ENCODE results near the gene LLGL2. TPM values are rescaled to one million over a fixed set of nuclear protein-coding genes. Genes with fewer than 3 reads are reported as not detected.

LLGL2 gene
- total RNA-seq, 1 donor from 2014 or later, result 34.4 TPM

DNA sequence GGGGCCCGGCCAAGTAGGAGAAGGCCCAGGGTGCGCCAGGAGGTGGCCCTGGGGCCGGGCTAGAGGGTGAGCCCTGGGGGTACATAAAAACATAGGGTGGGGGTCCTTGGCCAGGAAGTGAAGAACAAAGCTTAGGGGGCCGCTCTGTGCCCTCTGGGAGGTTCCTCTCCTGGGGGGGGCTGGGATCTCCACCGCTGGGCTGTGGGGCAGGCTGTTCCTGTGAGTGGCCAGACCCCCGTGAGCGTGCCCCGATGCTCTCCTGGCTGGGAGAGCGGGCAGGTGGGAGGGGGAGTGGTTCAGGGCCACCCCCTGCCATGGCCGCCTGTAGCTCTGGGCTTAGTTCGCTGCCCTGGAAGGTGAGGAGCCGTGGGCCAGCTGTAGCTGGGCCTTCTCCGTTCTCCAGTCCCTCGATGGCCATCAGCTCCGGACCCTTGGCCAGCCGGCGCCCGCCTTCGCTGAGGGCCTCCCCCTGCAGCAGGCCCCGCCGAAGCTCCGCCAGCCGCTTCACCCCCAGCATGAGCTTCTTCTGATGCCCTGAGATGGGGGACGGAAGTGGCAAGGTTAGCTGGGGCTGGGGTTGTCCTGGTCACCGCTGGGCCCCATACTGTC, 22.7 kb upstream of the LLGL2 start:
- Mint-ChIP-seq H3K36me3 (ENCODE audit: low read depth, unreplicated experiment) (peaks cover 9% of the 10 kb centered on the region), H3K9me3 (ENCODE audit: unreplicated experiment) (no peaks in the 10 kb centered on the region), H3K27me3 (ENCODE audit: unreplicated experiment) (peaks cover 12% of the 10 kb centered on the region), H3K27ac (ENCODE audit: unreplicated experiment) (no peak overlapping the region), H3K4me1 (ENCODE audit: unreplicated experiment) (peaks cover 8% of the 10 kb centered on the region), H3K4me3 (ENCODE audit: unreplicated experiment) (no peak overlapping the region)
- TF ChIP-seq, protein P1, sequence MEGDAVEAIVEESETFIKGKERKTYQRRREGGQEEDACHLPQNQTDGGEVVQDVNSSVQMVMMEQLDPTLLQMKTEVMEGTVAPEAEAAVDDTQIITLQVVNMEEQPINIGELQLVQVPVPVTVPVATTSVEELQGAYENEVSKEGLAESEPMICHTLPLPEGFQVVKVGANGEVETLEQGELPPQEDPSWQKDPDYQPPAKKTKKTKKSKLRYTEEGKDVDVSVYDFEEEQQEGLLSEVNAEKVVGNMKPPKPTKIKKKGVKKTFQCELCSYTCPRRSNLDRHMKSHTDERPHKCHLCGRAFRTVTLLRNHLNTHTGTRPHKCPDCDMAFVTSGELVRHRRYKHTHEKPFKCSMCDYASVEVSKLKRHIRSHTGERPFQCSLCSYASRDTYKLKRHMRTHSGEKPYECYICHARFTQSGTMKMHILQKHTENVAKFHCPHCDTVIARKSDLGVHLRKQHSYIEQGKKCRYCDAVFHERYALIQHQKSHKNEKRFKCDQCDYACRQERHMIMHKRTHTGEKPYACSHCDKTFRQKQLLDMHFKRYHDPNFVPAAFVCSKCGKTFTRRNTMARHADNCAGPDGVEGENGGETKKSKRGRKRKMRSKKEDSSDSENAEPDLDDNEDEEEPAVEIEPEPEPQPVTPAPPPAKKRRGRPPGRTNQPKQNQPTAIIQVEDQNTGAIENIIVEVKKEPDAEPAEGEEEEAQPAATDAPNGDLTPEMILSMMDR (IDR thresholded peaks at IDR 0.05; ENCODE audit: unreplicated experiment), result no peak
- no peak for DNase-seq (ENCODE audit: low spot score)

DNA sequence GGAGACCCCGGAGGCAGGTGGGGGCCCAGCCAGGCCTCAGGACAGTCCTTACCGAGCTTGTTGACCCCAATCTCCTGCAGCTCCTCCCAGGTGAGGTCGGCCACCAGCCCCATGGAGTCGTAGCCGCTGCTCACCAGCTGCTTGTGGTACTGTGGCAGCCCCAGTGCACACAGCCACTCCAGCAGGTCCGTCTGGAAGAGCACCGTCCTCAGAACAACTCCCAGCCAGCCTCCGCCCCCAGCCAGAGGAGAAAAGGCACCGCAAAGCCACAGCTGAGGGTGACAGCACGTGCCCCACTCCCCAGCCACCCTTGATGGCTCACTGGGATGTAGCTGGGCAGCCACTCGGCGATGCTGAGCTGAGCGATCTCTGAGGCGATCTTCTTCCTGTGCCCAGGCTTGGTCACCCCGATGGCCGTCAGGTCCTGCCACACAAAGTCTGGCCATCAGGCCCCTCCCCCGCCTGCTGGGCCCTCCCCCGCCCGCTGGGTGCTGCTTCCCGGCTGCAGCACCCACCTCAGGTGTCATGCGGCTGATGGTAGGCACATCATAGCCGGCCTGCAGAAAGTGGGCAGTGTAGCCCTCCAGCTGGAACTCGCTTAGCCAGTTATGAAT, 22.1 kb upstream of the LLGL2 start:
- peaks cover 12% of the 10 kb centered on the region for H3K27me3 Mint-ChIP-seq (ENCODE audit: unreplicated experiment)
- H3K9me3 Mint-ChIP-seq (ENCODE audit: unreplicated experiment), result no peaks in the 10 kb centered on the region
- no peak overlapping the region for H3K4me3 Mint-ChIP-seq (ENCODE audit: unreplicated experiment)
- no peak for DNase-seq (ENCODE audit: low spot score)
- no peak overlapping the region for H3K27ac Mint-ChIP-seq (ENCODE audit: unreplicated experiment)
- peaks cover 2% of the 10 kb centered on the region for H3K4me1 Mint-ChIP-seq (ENCODE audit: unreplicated experiment)
- peaks cover 9% of the 10 kb centered on the region for H3K36me3 Mint-ChIP-seq (ENCODE audit: low read depth, unreplicated experiment)
- TF ChIP-seq, protein P1 (IDR thresholded peaks at IDR 0.05; ENCODE audit: unreplicated experiment), result no peak

DNA sequence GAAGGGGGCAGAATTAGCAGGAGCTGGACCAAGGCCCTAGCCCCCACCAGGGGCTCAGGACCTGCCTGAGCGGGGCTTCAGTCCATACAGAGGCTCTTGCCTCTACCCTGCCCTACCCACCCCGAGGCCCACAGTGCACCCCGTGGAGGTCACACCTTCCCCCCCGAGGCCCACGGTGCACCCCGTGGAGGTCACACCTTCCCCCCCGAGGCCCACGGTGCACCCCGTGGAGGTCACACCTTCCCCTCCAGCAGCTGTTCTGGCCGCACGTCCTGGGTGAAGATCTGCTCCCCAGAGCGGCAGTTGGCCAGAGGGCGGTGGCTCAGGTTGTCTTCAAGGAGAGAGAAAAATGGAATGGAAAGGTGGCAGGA, 21.5 kb upstream of the LLGL2 start:
- Mint-ChIP-seq H3K4me1 (ENCODE audit: unreplicated experiment) (no peaks in the 10 kb centered on the region), H3K27me3 (ENCODE audit: unreplicated experiment) (peaks cover 15% of the 10 kb centered on the region), H3K4me3 (ENCODE audit: unreplicated experiment) (no peak overlapping the region), H3K27ac (ENCODE audit: unreplicated experiment) (no peak overlapping the region), H3K36me3 (ENCODE audit: low read depth, unreplicated experiment) (peaks cover 9% of the 10 kb centered on the region), H3K9me3 (ENCODE audit: unreplicated experiment) (no peaks in the 10 kb centered on the region)
- no peak for DNase-seq (ENCODE audit: low spot score)
- TF ChIP-seq, protein P1 (IDR thresholded peaks at IDR 0.05; ENCODE audit: unreplicated experiment), result no peak

DNA sequence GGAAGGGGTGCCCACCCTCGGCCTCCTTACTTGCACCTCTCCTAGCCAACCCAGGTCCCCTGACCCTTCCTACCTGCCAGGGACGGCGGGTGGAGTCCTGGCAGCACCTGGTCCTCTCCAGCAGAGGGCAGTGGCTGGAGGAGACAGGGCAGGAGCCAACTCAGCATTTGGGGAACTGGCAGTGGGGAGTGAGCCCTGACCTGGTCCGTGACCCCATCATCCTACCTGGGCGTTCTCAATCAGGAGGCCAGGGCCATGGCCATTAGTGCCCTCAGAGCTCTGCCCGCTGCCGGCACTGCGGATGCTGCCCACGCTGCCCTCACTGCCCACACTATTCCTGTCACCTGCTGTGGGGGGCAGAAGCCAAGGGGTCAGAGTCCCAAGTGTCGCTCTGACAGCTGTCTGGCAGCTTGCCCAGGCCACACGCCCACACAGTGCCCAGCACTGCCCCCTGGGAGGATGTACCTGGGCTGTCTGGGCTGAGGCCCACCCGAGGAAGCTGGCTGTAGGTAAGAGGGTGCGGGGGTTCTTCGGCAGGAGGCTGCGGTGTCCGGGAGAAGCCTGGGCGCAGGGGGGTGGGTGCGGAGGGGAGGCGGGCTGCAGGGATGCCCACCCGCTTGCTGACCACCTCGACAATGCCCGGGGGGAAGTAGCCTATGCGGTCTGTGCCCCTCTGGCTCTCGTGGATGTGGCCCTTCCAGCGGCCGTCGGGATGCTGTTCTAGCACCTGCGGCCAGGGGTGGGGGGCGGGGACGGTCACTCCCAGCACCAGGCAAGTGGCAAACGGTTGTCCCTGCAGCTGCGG, 20.9 kb upstream of the LLGL2 start:
- Mint-ChIP-seq H3K4me1 (ENCODE audit: unreplicated experiment) (peaks cover 3% of the 10 kb centered on the region), H3K27me3 (ENCODE audit: unreplicated experiment) (peaks cover 17% of the 10 kb centered on the region), H3K27ac (ENCODE audit: unreplicated experiment) (no peak overlapping the region), H3K4me3 (ENCODE audit: unreplicated experiment) (no peak overlapping the region), H3K9me3 (ENCODE audit: unreplicated experiment) (no peaks in the 10 kb centered on the region), H3K36me3 (ENCODE audit: low read depth, unreplicated experiment) (peaks cover 9% of the 10 kb centered on the region)
- peak; percentile 43 for DNase-seq (ENCODE audit: low spot score)
- TF ChIP-seq, protein P1 (IDR thresholded peaks at IDR 0.05; ENCODE audit: unreplicated experiment), result no peak

DNA sequence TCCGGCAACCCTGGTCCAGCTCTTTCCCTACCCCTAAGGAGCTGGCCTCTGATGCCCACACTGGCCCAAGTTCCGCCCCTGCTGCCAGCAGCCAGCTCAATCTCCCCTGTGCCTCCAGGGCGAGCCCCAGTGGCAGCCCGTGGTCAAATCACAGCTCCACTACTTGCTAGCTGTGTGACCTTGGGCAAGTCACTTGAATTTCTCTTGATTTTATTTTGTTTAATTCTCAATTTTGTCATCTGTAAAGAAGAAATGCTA, 20.4 kb upstream of the LLGL2 start:
- TF ChIP-seq, protein P1 (IDR thresholded peaks at IDR 0.05; ENCODE audit: unreplicated experiment), result no peak
- H3K4me3 Mint-ChIP-seq (ENCODE audit: unreplicated experiment), result no peak overlapping the region
- H3K9me3 Mint-ChIP-seq (ENCODE audit: unreplicated experiment), result no peaks in the 10 kb centered on the region
- peaks cover 9% of the 10 kb centered on the region for H3K4me1 Mint-ChIP-seq (ENCODE audit: unreplicated experiment)
- H3K27ac Mint-ChIP-seq (ENCODE audit: unreplicated experiment), result no peak overlapping the region
- H3K27me3 Mint-ChIP-seq (ENCODE audit: unreplicated experiment), result peaks cover 15% of the 10 kb centered on the region
- no peak for DNase-seq (ENCODE audit: low spot score)
- H3K36me3 Mint-ChIP-seq (ENCODE audit: low read depth, unreplicated experiment), result peaks cover 9% of the 10 kb centered on the region

All from endothelial cell (in vitro differentiated cells).